Neural crest cell (in vitro differentiated cells): ENCODE results near the gene CCDC63. TPM values are rescaled to one million over a fixed set of nuclear protein-coding genes. Genes with fewer than 3 reads are reported as not detected.

Experiments
- DNase-seq: peaks from one replicate; pipeline ENCODE4 v3.0.0; 2021; ENCODE audit warnings: low read depth, mixed read lengths, low spot score
- H3K27ac Mint-ChIP-seq: one replicate; pipeline ENCODE4 v1.8.0; 2021; ENCODE audit warnings: mild to moderate bottlenecking, mixed read lengths; ENCODE audit not compliant: unreplicated experiment
- H3K27me3 Mint-ChIP-seq: 2 replicates; pipeline ENCODE4 v1.8.0; 2021; ENCODE audit warnings: low read depth, mild to moderate bottlenecking, mixed read lengths
- H3K36me3 Mint-ChIP-seq: 2 replicates; pipeline ENCODE4 v1.8.0; 2021; ENCODE audit warnings: low read depth, mild to moderate bottlenecking, mixed read lengths
- H3K4me1 Mint-ChIP-seq: 2 replicates; pipeline ENCODE4 v1.8.0; 2021; ENCODE audit warnings: mixed read lengths
- H3K4me3 Mint-ChIP-seq: one replicate; pipeline ENCODE4 v1.8.0; 2021; ENCODE audit warnings: mild to moderate bottlenecking, mixed read lengths
- H3K9me3 Mint-ChIP-seq: 2 replicates; pipeline ENCODE4 v1.8.0; 2021; ENCODE audit warnings: mixed read lengths
- CTCF ChIP-seq: fragments of 200-600 bp; sonication (generic); conservative IDR thresholded peaks from 2 replicates; pipeline ENCODE4 v1.5.0; 2021; ENCODE audit warnings: antibody characterized with exemption, mild to moderate bottlenecking
- total RNA-seq: library from RNA; stranded (reverse); gene quantifications from 2 replicates; pipeline ENCODE4 v1.2.1, GENCODE V29; 2021

CCDC63 gene
- total RNA-seq, 1 donor from 2014 or later, result not detected

GRCh38 chr12:110933326-110933974 lies 86.7 kb downstream of the CCDC63 start:
- no peaks in the 10 kb centered on the region for H3K36me3 Mint-ChIP-seq
- H3K9me3 Mint-ChIP-seq, result no peaks in the 10 kb centered on the region
- H3K4me1 Mint-ChIP-seq, result peaks cover 7% of the 10 kb centered on the region
- DNase-seq, result no peak
- H3K27ac Mint-ChIP-seq, result no peak overlapping the region
- H3K4me3 Mint-ChIP-seq, result no peak overlapping the region
- TF ChIP-seq CTCF, result no peak
- H3K27me3 Mint-ChIP-seq, result peaks cover 42% of the 10 kb centered on the region

DNA sequence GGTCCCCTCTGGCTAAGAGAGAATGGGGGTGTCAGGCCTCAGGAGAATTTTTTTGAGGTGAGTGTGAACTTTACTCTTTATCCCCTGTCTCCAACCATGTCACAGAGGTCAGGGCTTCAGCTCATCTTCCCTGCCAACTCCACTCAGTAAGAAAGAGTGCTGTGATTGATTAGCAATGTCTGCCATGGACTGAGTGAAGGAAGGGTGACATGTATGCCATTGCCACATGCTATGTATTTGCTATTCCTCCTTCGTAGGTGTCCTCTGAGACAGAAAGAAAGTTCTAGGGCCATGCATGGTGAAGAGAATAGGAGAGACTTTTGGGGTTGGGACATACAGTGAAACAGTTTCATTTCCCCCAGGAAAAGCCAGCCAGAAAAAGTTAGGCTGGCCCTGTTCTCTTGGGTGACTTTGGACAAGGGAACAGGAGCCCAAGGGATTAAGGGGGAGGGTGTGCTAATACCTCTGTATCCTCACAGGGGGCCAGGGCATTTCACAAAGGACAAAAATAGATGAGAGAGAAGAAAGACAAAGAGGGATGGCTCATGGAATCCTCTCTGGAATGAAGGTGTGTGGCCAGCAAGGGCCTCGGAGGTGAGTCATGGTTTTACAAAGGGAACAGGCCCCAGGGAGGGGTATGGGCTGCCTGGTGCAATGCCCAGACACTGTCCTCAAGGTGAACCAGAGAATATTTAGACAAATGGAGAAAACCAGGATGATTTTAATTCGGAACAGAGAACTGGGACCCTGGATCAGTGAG lies 87.5 kb downstream of the CCDC63 start:
- Mint-ChIP-seq H3K27ac (no peak overlapping the region), H3K9me3 (no peaks in the 10 kb centered on the region), H3K4me1 (peaks cover 7% of the 10 kb centered on the region), H3K36me3 (no peaks in the 10 kb centered on the region), H3K27me3 (peaks cover 50% of the 10 kb centered on the region), H3K4me3 (no peak overlapping the region)
- TF ChIP-seq CTCF, result no peak
- no peak for DNase-seq

GRCh38 chr12:110935588-110935987 lies 88.8 kb downstream of the CCDC63 start:
- peaks cover 7% of the 10 kb centered on the region for H3K4me1 Mint-ChIP-seq
- H3K4me3 Mint-ChIP-seq, result no peak overlapping the region
- H3K27ac Mint-ChIP-seq, result no peak overlapping the region
- TF ChIP-seq CTCF, result no peak
- peaks cover 54% of the 10 kb centered on the region for H3K27me3 Mint-ChIP-seq
- no peak for DNase-seq
- no peaks in the 10 kb centered on the region for H3K36me3 Mint-ChIP-seq
- H3K9me3 Mint-ChIP-seq, result no peaks in the 10 kb centered on the region

- Mint-ChIP-seq H3K27me3 (peaks cover 57% of the 10 kb centered on the region), H3K27ac (no peak overlapping the region), H3K9me3 (no peaks in the 10 kb centered on the region), H3K4me3 (no peak overlapping the region), H3K4me1 (peaks cover 7% of the 10 kb centered on the region), H3K36me3 (no peaks in the 10 kb centered on the region)
- DNase-seq, result no peak
- no peak for TF ChIP-seq CTCF
These were observed 89.7 kb downstream of the CCDC63 start for GRCh38 chr12:110936367-110937103.

- H3K4me1 Mint-ChIP-seq, result peaks cover 7% of the 10 kb centered on the region
- TF ChIP-seq CTCF, result peak; percentile 95
- DNase-seq, result peak; percentile 82
- peaks cover 61% of the 10 kb centered on the region for H3K27me3 Mint-ChIP-seq
- H3K4me3 Mint-ChIP-seq, result no peak overlapping the region
- no peaks in the 10 kb centered on the region for H3K9me3 Mint-ChIP-seq
- H3K36me3 Mint-ChIP-seq, result no peaks in the 10 kb centered on the region
- no peak overlapping the region for H3K27ac Mint-ChIP-seq
These were observed 90.4 kb downstream of the CCDC63 start for GRCh38 chr12:110937104-110937641.
